Neuronal stem cell (in vitro differentiated cells): Measurements from ENCODE around the gene USP17L28.
"Not testable (repeated sequence)": the region's sequence is repeated elsewhere in the genome, so short reads cannot be mapped to it uniquely, and the experiment has no call there.

Source experiments
- DNase-seq: peaks from one replicate; pipeline ENCODE4 v3.0.0-alpha.2; 2013; ENCODE audit warnings: low spot score
- H2AFZ ChIP-seq: one replicate; pipeline ENCODE4 v1.6.1; 2013; ENCODE audit warnings: mild to moderate bottlenecking, low read length, inconsistent platforms
- H2AK5ac ChIP-seq: 2 replicates; pipeline ENCODE4 v1.6.1; 2013; ENCODE audit warnings: low read depth, mild to moderate bottlenecking, inconsistent platforms, low read length, moderate library complexity, mixed read lengths
- H2BK120ac ChIP-seq: 2 replicates; pipeline ENCODE4 v1.6.1; 2013; ENCODE audit warnings: low read depth, mild to moderate bottlenecking, inconsistent platforms, low read length, moderate library complexity, mixed read lengths
- H2BK12ac ChIP-seq: one replicate; pipeline ENCODE4 v1.6.1; 2013; ENCODE audit warnings: low read length, inconsistent platforms
- H2BK15ac ChIP-seq: 2 replicates; pipeline ENCODE4 v1.6.1; 2013; ENCODE audit warnings: mild to moderate bottlenecking, low read length, inconsistent platforms, mixed read lengths
- H2BK5ac ChIP-seq: one replicate; pipeline ENCODE4 v1.6.1; 2013; ENCODE audit warnings: inconsistent platforms, mild to moderate bottlenecking, low read length, moderate library complexity
- H3K14ac ChIP-seq: one replicate; pipeline ENCODE4 v1.6.1; 2013; ENCODE audit warnings: low read length, inconsistent platforms
- H3K18ac ChIP-seq: 2 replicates; pipeline ENCODE4 v1.6.1; 2013; ENCODE audit warnings: low read length, inconsistent platforms
- H3K23ac ChIP-seq: 2 replicates; pipeline ENCODE4 v1.6.1; 2013; ENCODE audit warnings: low read depth, mild to moderate bottlenecking, mixed read lengths, low read length, inconsistent platforms; ENCODE audit not compliant: poor library complexity
- H3K27ac ChIP-seq: replicated peaks from 3 replicates; pipeline ENCODE4 v1.5.1; 2013; ENCODE audit warnings: low read length, inconsistent platforms
- H3K27me3 ChIP-seq, 3 experiments: 2 replicates each; pipeline ENCODE4 v1.6.1; 2013; ENCODE audit warnings: low read length in 3 of 3, mild to moderate bottlenecking in 2 of 3, inconsistent platforms in 1 of 3, low read depth in 1 of 3, mixed read lengths in 1 of 3, moderate library complexity in 1 of 3; ENCODE audit not compliant: control insufficient read depth in 3 of 3, insufficient read depth in 3 of 3
- H3K36me3 ChIP-seq, 2 donors: replicated peaks in 1 of 2; 2 replicates each; pipeline ENCODE4 v1.6.1; 2013; ENCODE audit warnings: low read length in 2 of 2; ENCODE audit not compliant: control insufficient read depth in 2 of 2, insufficient read depth in 2 of 2
- H3K4ac ChIP-seq: 2 replicates; pipeline ENCODE4 v1.6.1; 2013; ENCODE audit warnings: inconsistent platforms, mild to moderate bottlenecking, low read length, moderate library complexity
- H3K4me1 ChIP-seq, 2 donors: 1 replicate in 1 of 2; 2 replicates in 1 of 2; pipeline ENCODE4 v1.6.1; 2013; ENCODE audit warnings: low read length in 2 of 2, low read depth in 1 of 2; ENCODE audit not compliant: control insufficient read depth in 2 of 2, insufficient read depth in 1 of 2
- H3K4me2 ChIP-seq: one replicate; pipeline ENCODE4 v1.6.1; 2013; ENCODE audit warnings: mild to moderate bottlenecking, low read length, inconsistent platforms; ENCODE audit not compliant: insufficient read depth, poor library complexity, severe bottlenecking
- H3K4me3 ChIP-seq, 2 donors: 2 replicates each; pipeline ENCODE4 v1.5.1; 2013; ENCODE audit warnings: low read length in 2 of 2, mild to moderate bottlenecking in 2 of 2, inconsistent platforms in 1 of 2, moderate library complexity in 1 of 2
- H3K79me1 ChIP-seq: one replicate; pipeline ENCODE4 v1.6.1; 2013; ENCODE audit warnings: low read depth, mild to moderate bottlenecking, inconsistent platforms, low read length, moderate library complexity
- H3K9ac ChIP-seq: one replicate; pipeline ENCODE4 v1.6.1; 2013; ENCODE audit warnings: mild to moderate bottlenecking, low read depth, low read length, inconsistent platforms; ENCODE audit not compliant: poor library complexity
- H3K9me3 ChIP-seq, 2 donors: replicated peaks in 1 of 2; 2 replicates each; pipeline versions ENCODE3 to v1.6.1; 2013; ENCODE audit warnings: low read length in 2 of 2, mild to moderate bottlenecking in 2 of 2, inconsistent platforms in 1 of 2, low read depth in 1 of 2, mixed read lengths in 1 of 2, moderate library complexity in 1 of 2; ENCODE audit not compliant: control insufficient read depth in 2 of 2, insufficient read depth in 1 of 2
- H4K8ac ChIP-seq: one replicate; pipeline ENCODE4 v1.6.1; 2013; ENCODE audit warnings: low read depth, mild to moderate bottlenecking, inconsistent platforms, low read length, moderate library complexity
- H4K91ac ChIP-seq: one replicate; pipeline ENCODE4 v1.6.1; 2013; ENCODE audit warnings: low read length, low read depth, mild to moderate bottlenecking, inconsistent platforms; ENCODE audit not compliant: poor library complexity
- WGBS, 2 donors: extraction: QIAGEN DNeasy Blood & Tissue Kit; methylation state at CpG; one replicate each; pipeline ENCODE4 v1.1.7; 2013; ENCODE audit warnings: missing lambda C conversion rate in 2 of 2, mixed read lengths in 1 of 2; ENCODE audit not compliant: insufficient read length in 2 of 2, insufficient replicate concordance in 1 of 2; ENCODE audit errors: extremely low coverage in 2 of 2; 5-methylcytosine and 5-hydroxymethylcytosine counted together

Gene USP17L28

DNA sequence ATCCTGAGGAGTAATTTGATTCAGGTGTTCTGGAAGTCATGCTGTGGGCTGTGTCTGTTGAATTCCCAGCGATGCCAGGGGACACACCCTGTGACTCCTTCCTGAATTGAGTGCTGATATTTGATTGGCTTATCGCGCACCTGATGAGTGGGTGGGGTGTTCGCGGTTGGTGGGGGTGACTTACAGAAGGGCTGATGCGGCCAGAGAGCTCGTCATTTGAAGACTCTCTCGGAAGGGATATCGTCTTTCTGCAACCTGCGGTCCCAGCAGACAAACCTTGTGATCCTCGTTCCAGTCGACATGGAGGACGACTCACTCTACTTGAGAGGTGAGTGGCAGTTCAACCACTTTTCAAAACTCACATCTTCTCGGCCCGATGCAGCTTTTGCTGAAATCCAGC lies 14.3 kb upstream of the USP17L28 start, which contains the start of gene USP17L26:
USP17L26 (plus strand) TSS at position 301 of the 400 bp plus-strand sequence; CDS start at position 301, 0 bp downstream.
- H3K4me3 ChIP-seq, H2AFZ ChIP-seq, H2BK12ac ChIP-seq, H3K23ac ChIP-seq, H4K8ac ChIP-seq, H3K18ac ChIP-seq, H3K27me3 ChIP-seq, H3K4ac ChIP-seq, DNase-seq, H3K4me1 ChIP-seq, H3K27ac ChIP-seq, H2BK5ac ChIP-seq, H3K9ac ChIP-seq, H3K79me1 ChIP-seq, H2AK5ac ChIP-seq, H3K36me3 ChIP-seq, H4K91ac ChIP-seq, H3K9me3 ChIP-seq, H3K4me2 ChIP-seq, H3K14ac ChIP-seq, H2BK120ac ChIP-seq, H2BK15ac ChIP-seq: not testable (repeated sequence)
- WGBS, 2 donors: no CpG with 5 or more reads among the region's 15 CpGs

DNA sequence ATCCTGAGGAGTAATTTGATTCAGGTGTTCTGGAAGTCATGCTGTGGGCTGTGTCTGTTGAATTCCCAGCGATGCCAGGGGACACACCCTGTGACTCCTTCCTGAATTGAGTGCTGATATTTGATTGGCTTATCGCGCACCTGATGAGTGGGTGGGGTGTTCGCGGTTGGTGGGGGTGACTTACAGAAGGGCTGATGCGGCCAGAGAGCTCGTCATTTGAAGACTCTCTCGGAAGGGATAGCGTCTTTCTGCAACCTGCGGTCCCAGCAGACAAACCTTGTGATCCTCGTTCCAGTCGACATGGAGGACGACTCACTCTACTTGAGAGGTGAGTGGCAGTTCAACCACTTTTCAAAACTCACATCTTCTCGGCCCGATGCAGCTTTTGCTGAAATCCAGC lies 9.6 kb upstream of the USP17L28 start, which contains the start of gene USP17L5:
USP17L5 (plus strand) TSS at position 301 of the 400 bp plus-strand sequence; CDS start at position 301, 0 bp downstream.
- not testable (repeated sequence) for H3K9ac ChIP-seq, H2BK12ac ChIP-seq, DNase-seq, H3K4ac ChIP-seq, H2BK120ac ChIP-seq, H2AFZ ChIP-seq, H3K18ac ChIP-seq, H3K27me3 ChIP-seq, H2BK5ac ChIP-seq, H3K27ac ChIP-seq, H3K9me3 ChIP-seq, H3K23ac ChIP-seq, H3K4me3 ChIP-seq, H3K79me1 ChIP-seq, H4K8ac ChIP-seq, H4K91ac ChIP-seq, H2AK5ac ChIP-seq, H3K36me3 ChIP-seq, H2BK15ac ChIP-seq, H3K4me2 ChIP-seq, H3K14ac ChIP-seq, H3K4me1 ChIP-seq
- no CpG with 5 or more reads among the region's 15 CpGs for WGBS, 2 donors

DNA sequence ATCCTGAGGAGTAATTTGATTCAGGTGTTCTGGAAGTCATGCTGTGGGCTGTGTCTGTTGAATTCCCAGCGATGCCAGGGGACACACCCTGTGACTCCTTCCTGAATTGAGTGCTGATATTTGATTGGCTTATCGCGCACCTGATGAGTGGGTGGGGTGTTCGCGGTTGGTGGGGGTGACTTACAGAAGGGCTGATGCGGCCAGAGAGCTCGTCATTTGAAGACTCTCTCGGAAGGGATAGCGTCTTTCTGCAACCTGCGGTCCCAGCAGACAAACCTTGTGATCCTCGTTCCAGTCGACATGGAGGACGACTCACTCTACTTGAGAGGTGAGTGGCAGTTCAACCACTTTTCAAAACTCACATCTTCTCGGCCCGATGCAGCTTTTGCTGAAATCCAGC lies 4.8 kb upstream of the USP17L28 start, which contains the start of gene USP17L27:
USP17L27 (plus strand) TSS at position 301 of the 400 bp plus-strand sequence; CDS start at position 301, 0 bp downstream.
- H3K27ac ChIP-seq, H3K79me1 ChIP-seq, H2BK120ac ChIP-seq, H3K36me3 ChIP-seq, H2BK12ac ChIP-seq, H3K27me3 ChIP-seq, H3K4me1 ChIP-seq, H3K4me2 ChIP-seq, H2BK15ac ChIP-seq, H4K91ac ChIP-seq, H2BK5ac ChIP-seq, H4K8ac ChIP-seq, H2AFZ ChIP-seq, H3K18ac ChIP-seq, H3K23ac ChIP-seq, H3K14ac ChIP-seq, H3K4me3 ChIP-seq, H3K9me3 ChIP-seq, H3K9ac ChIP-seq, H3K4ac ChIP-seq, H2AK5ac ChIP-seq, DNase-seq: not testable (repeated sequence)
- WGBS, 2 donors: no CpG with 5 or more reads among the region's 15 CpGs

DNA sequence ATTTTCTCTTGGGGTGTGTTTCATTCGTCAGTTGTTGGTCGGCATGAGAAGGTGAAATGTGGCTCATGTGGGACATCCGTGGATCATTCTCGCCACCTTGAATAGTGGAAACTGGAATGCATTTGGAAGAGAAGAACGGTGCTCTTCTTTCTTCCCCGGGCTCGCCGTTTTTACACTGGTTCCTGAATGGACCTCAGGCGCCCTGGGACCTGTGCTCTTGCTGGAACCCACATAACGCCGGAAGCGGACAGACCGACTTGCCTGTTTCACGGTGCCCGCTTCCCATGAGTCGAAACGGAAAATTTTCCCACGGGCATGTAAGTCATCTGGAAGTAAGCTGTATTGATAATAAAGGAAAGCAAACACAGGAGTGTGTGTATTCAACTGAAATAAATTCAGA lies 2.2 kb downstream of the USP17L28 start:
- H3K14ac ChIP-seq, H3K4me2 ChIP-seq, H2BK120ac ChIP-seq, H4K91ac ChIP-seq, H2BK12ac ChIP-seq, H3K23ac ChIP-seq, H3K4ac ChIP-seq, H2AK5ac ChIP-seq, H3K36me3 ChIP-seq, H3K27ac ChIP-seq, H2AFZ ChIP-seq, H3K9ac ChIP-seq, H3K27me3 ChIP-seq, H3K79me1 ChIP-seq, H4K8ac ChIP-seq, H3K9me3 ChIP-seq, H3K4me1 ChIP-seq, H3K18ac ChIP-seq, DNase-seq, H2BK5ac ChIP-seq, H3K4me3 ChIP-seq, H2BK15ac ChIP-seq: not testable (repeated sequence)
- no CpG with 5 or more reads among the region's 18 CpGs for WGBS, 2 donors
